HEK293 (cell line): ENCODE measurements around the gene MAML3.

Experiments
- CTCF ChIA-PET: fragments of 350-600 bp; formaldehyde crosslinking; extraction: SDS; loops from one replicate; lab custom pipeline; 2021; ENCODE audit warnings: antibody characterized with exemption; lab: Yijun Ruan, JAX
- POLR2A ChIA-PET: fragments of 300-600 bp; formaldehyde crosslinking; extraction: SDS; loops from one replicate; lab custom pipeline; 2020; ENCODE audit warnings: antibody characterized with exemption, inconsistent platforms; lab: Yijun Ruan, JAX
- H3K27ac ChIP-seq: fragments of 200-500 bp; sonication (Bioruptor generic); 2 replicates; pipeline ENCODE4 v1.5.1; 2014; ENCODE audit warnings: low read depth, low read length, control low read depth, inconsistent platforms; ENCODE audit errors: extremely low read depth
- H3K36me3 ChIP-seq, 2 experiments: fragments of 200-500 bp in 1 of 2; sonication (Bioruptor generic) in 1 of 2; 1 replicate in 1 of 2; 2 replicates in 1 of 2; pipeline ENCODE4 v1.5.1; 2014 to 2017; ENCODE audit warnings: inconsistent platforms in 2 of 2, low read length in 2 of 2; ENCODE audit not compliant: control insufficient read depth in 2 of 2, insufficient read depth in 1 of 2
- H3K4me1 ChIP-seq: fragments of 200-500 bp; sonication (Bioruptor generic); 2 replicates; pipeline ENCODE4 v1.5.1; 2014; ENCODE audit warnings: mild to moderate bottlenecking, low read length, inconsistent platforms; ENCODE audit not compliant: control insufficient read depth, insufficient read depth
- H3K4me3 ChIP-seq: 2 replicates; pipeline ENCODE4 v1.5.1; 2011; ENCODE audit warnings: low read depth, mild to moderate bottlenecking, control low read depth, low read length, moderate library complexity
- H3K9me3 ChIP-seq: fragments of 200-500 bp; sonication (Bioruptor generic); 2 replicates; pipeline ENCODE4 v1.5.1; 2014; ENCODE audit warnings: low read depth, low read length, inconsistent platforms; ENCODE audit not compliant: control insufficient read depth, insufficient read depth
- AEBP2 ChIP-seq: fragments of 450-650 bp; formaldehyde crosslinking; IDR thresholded peaks from 2 replicates; pipeline ENCODE4 v1.5.1; 2016; ENCODE audit warnings: missing biosample characterization, missing genetic modification characterization, borderline replicate concordance
- MEIS1 ChIP-seq: sonication (generic); formaldehyde crosslinking; IDR thresholded peaks from 2 replicates; pipeline ENCODE4 v1.8.1; 2022; ENCODE audit warnings: missing genetic modification reagents, mild to moderate bottlenecking, borderline replicate concordance
- OVOL3 ChIP-seq: fragments of 450-650 bp; formaldehyde crosslinking; IDR thresholded peaks from 2 replicates; pipeline ENCODE4 v1.5.1; 2016; ENCODE audit warnings: missing biosample characterization, missing genetic modification characterization
- PBX3 ChIP-seq: sonication (generic); formaldehyde crosslinking; IDR thresholded peaks from 2 replicates; pipeline ENCODE4 v1.8.1; 2022; ENCODE audit warnings: mild to moderate bottlenecking, moderate library complexity, missing genetic modification reagents
- TSHZ1 ChIP-seq: fragments of 450-650 bp; formaldehyde crosslinking; IDR thresholded peaks from 2 replicates; pipeline ENCODE4 v1.5.1; 2016; ENCODE audit warnings: missing biosample characterization, missing genetic modification characterization, borderline replicate concordance
- YY1 ChIP-seq: fragments of 450-650 bp; formaldehyde crosslinking; IDR thresholded peaks from 2 replicates; pipeline ENCODE4 v1.5.1; 2018; ENCODE audit warnings: missing biosample characterization, missing genetic modification characterization
- ZNF114 ChIP-seq: fragments of 450-650 bp; formaldehyde crosslinking; IDR thresholded peaks from 2 replicates; pipeline ENCODE4 v1.5.0; 2017; ENCODE audit warnings: missing biosample characterization, missing genetic modification characterization
- ZNF174 ChIP-seq: fragments of 450-650 bp; formaldehyde crosslinking; IDR thresholded peaks from 2 replicates; pipeline ENCODE4 v1.5.0; 2017; ENCODE audit warnings: missing biosample characterization, mild to moderate bottlenecking, missing genetic modification characterization
- ZNF184 ChIP-seq: fragments of 450-650 bp; IDR thresholded peaks from 2 replicates; pipeline ENCODE4 v1.5.1; 2018; ENCODE audit warnings: missing biosample characterization, mild to moderate bottlenecking, missing genetic modification characterization
- ZNF23 ChIP-seq: fragments of 450-650 bp; formaldehyde crosslinking; IDR thresholded peaks from 2 replicates; pipeline ENCODE4 v1.5.1; 2016; ENCODE audit warnings: missing biosample characterization, missing genetic modification characterization, borderline replicate concordance
- ZNF366 ChIP-seq: fragments of 450-650 bp; formaldehyde crosslinking; conservative IDR thresholded peaks from 2 replicates; pipeline ENCODE4 v1.5.1; 2016; ENCODE audit warnings: missing biosample characterization, missing genetic modification characterization
- ZNF776 ChIP-seq: fragments of 450-650 bp; formaldehyde crosslinking; IDR thresholded peaks from 2 replicates; pipeline ENCODE4 v1.5.0; 2017; ENCODE audit warnings: missing biosample characterization, missing genetic modification characterization, borderline replicate concordance
- ZNF837 ChIP-seq: fragments of 450-650 bp; formaldehyde crosslinking; IDR thresholded peaks from 2 replicates; pipeline ENCODE4 v1.5.1; 2016; ENCODE audit warnings: missing biosample characterization, missing genetic modification characterization
- TF ChIP-seq, protein P1 (sequence below): fragments of 450-650 bp; formaldehyde crosslinking; IDR thresholded peaks from 2 replicates; pipeline ENCODE4 v1.5.1; 2016; ENCODE audit warnings: missing biosample characterization, missing genetic modification characterization

MAML3 gene

GRCh38 chr4:140174543-140174942 lies 20.6 kb upstream of the MAML3 start:
- TF ChIP-seq ZNF184, result no peak
- TF ChIP-seq ZNF776 (tag by site-specific recombination), result no peak
- no peak for TF ChIP-seq OVOL3 (tag by site-specific recombination)
- no peak for TF ChIP-seq YY1 (tag by site-specific recombination)
- TF ChIP-seq MEIS1 (CRISPR knock-in tag), result no peak
- TF ChIP-seq, protein P1, sequence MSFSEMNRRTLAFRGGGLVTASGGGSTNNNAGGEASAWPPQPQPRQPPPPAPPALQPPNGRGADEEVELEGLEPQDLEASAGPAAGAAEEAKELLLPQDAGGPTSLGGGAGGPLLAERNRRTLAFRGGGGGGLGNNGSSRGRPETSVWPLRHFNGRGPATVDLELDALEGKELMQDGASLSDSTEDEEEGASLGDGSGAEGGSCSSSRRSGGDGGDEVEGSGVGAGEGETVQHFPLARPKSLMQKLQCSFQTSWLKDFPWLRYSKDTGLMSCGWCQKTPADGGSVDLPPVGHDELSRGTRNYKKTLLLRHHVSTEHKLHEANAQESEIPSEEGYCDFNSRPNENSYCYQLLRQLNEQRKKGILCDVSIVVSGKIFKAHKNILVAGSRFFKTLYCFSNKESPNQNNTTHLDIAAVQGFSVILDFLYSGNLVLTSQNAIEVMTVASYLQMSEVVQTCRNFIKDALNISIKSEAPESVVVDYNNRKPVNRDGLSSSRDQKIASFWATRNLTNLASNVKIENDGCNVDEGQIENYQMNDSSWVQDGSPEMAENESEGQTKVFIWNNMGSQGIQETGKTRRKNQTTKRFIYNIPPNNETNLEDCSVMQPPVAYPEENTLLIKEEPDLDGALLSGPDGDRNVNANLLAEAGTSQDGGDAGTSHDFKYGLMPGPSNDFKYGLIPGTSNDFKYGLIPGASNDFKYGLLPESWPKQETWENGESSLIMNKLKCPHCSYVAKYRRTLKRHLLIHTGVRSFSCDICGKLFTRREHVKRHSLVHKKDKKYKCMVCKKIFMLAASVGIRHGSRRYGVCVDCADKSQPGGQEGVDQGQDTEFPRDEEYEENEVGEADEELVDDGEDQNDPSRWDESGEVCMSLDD (tag by site-specific recombination), result no peak
- Histone ChIP-seq H3K4me3 (no peak overlapping the region), H3K36me3 (no peaks in the 10 kb centered on the region), H3K27ac (no peak overlapping the region), H3K9me3 (no peaks in the 10 kb centered on the region), H3K4me1 (no peaks in the 10 kb centered on the region)
- ChIA-PET CTCF (no interaction called here), POLR2A (no interaction called here)

DNA sequence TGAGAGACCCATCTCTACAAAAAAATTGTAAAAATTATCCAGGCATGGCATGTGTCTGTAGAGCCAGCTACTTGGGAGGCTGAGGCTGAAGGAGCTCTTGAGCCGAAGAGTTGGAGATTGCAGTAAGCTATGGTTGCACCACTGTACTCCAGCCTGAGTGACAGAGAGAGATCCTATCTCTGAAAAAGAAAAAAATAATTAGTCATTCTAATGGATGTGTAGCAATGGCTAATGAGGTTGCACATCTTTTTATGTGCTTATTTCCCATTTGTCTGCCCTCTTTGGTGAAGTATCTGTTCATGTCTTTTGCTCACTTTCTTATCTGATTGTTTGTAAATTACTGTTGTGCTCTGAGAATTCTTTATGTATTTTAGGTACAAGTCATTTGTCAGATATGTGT lies 19.0 kb upstream of the MAML3 start:
- Histone ChIP-seq H3K4me3 (no peak overlapping the region), H3K4me1 (no peaks in the 10 kb centered on the region), H3K27ac (no peak overlapping the region), H3K36me3 (no peaks in the 10 kb centered on the region), H3K9me3 (no peaks in the 10 kb centered on the region)
- TF ChIP-seq AEBP2 (tag by site-specific recombination), result no peak
- no peak for TF ChIP-seq ZNF366 (tag by site-specific recombination)
- no peak for TF ChIP-seq ZNF23 (tag by site-specific recombination)
- no peak for TF ChIP-seq TSHZ1 (tag by site-specific recombination)
- no peak for TF ChIP-seq ZNF114 (tag by site-specific recombination)
- TF ChIP-seq PBX3 (CRISPR knock-in tag), result no peak
- TF ChIP-seq ZNF837 (tag by site-specific recombination), result no peak
- TF ChIP-seq ZNF174 (tag by site-specific recombination), result no peak
- CTCF ChIA-PET, result no interaction called here
- POLR2A ChIA-PET, result no interaction called here
